Choroid plexus epithelial cell (primary cell): ENCODE results near the gene PTPRQ.
"Not testable (repeated sequence)": the region's sequence is repeated elsewhere in the genome, so short reads cannot be mapped to it uniquely, and the experiment has no call there.

Experiments
- DNase-seq: peaks from one replicate; pipeline ENCODE4 v3.0.0-alpha.2; 2010; ENCODE audit warnings: low read depth
- H3K4me3 ChIP-seq: 2 replicates; pipeline ENCODE4 v1.5.1; 2011; ENCODE audit warnings: low read depth, mild to moderate bottlenecking, control low read depth, low read length, moderate library complexity
- TF ChIP-seq, protein P1 (sequence below): conservative IDR thresholded peaks from 2 replicates; pipeline ENCODE4 v1.5.1; 2011; ENCODE audit warnings: low read depth, mild to moderate bottlenecking, control low read depth, inconsistent platforms, low read length, moderate library complexity

PTPRQ gene

DNA sequence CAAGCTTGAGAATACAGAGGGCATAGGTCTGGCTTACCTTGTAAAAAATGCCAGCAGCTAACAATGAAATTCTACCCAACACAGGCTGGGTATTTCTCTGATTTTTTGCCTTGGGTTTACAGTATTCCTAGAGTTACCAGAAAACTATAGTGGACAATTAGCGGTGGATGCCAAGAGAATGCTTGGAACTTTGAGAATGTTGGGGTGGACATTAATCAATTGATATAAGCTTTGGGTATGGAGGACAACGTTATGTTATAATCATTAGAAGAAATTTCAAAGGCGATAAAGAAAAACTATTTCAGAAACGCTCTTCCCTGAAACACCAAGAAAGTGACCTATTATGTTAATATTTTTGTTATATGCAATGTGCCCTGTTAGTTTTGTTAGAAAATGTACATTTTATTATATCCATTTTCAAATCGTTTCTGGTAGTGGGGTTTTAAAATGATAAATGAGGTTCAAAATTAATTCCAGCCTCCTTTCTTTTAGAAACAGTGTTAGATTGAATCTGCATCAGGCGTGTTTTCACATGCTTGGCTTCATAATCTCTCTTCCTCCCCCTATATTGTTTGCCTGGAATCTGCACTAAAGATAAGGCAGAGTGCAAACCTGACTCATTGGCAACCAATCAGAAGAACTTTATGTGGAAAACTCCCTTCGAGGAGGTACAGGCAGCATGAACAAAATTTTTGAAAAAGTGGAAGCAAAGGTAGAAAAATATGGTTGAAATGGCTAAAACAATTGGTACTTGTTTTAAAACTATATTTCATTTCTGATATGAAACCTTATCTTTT is 1.4 kb upstream of the PTPRQ start:
- no peak overlapping the region for H3K4me3 ChIP-seq
- TF ChIP-seq, protein P1, sequence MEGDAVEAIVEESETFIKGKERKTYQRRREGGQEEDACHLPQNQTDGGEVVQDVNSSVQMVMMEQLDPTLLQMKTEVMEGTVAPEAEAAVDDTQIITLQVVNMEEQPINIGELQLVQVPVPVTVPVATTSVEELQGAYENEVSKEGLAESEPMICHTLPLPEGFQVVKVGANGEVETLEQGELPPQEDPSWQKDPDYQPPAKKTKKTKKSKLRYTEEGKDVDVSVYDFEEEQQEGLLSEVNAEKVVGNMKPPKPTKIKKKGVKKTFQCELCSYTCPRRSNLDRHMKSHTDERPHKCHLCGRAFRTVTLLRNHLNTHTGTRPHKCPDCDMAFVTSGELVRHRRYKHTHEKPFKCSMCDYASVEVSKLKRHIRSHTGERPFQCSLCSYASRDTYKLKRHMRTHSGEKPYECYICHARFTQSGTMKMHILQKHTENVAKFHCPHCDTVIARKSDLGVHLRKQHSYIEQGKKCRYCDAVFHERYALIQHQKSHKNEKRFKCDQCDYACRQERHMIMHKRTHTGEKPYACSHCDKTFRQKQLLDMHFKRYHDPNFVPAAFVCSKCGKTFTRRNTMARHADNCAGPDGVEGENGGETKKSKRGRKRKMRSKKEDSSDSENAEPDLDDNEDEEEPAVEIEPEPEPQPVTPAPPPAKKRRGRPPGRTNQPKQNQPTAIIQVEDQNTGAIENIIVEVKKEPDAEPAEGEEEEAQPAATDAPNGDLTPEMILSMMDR: peak; percentile 2
- peak; percentile 78 for DNase-seq

- TF ChIP-seq, protein P1: no peak
- no peak overlapping the region for H3K4me3 ChIP-seq
- peak; percentile 70 for DNase-seq
Observed at GRCh38 chr12:80445083-80445793, 1.2 kb downstream of the PTPRQ start.

- TF ChIP-seq, protein P1: no peak
- no peak for DNase-seq
- H3K4me3 ChIP-seq: no peak overlapping the region
Observed at GRCh38 chr12:80456513-80456912, 12.5 kb downstream of the PTPRQ start.

DNA sequence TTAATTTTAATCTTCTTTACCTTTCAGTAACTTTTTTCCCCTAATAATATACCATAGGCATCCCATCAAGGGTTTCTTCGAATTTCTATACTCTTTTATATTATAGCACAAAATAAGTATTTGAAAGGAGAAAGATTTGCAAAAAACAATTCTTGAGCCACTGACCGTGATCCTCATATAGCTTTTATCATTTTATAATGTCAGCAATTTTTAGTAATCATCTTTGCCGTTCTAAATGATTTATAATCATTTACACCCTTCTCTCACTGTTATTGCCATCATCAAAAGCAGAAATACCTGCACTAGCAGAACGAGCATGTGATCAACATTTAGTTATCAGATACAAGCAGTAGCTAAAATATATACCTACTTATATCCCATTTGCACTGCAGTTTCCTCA is 16.9 kb downstream of the PTPRQ start:
- DNase-seq: no peak
- H3K4me3 ChIP-seq: no peak overlapping the region
- TF ChIP-seq, protein P1: no peak

DNA sequence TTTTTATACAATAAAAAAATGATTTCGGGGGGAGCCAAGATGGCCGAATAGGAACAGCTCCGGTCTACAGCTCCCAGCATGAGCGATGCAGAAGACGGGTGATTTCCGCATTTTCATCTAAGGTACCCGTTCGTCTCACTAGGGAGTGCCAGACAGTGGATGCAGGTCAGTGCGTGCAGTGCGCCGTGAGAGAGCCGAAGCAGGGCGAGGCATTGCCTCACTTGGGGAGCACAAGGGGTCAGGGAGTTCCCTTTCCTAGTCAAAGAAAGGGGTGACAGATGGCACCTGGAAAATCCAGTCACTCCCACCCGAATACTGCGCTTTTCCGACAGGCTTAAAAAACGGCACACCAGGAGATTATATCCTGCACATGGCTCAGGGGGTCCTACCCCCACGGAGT is 17.8 kb downstream of the PTPRQ start:
- DNase-seq, H3K4me3 ChIP-seq: not testable (repeated sequence)

- no peak for DNase-seq
- H3K4me3 ChIP-seq: no peak overlapping the region
- TF ChIP-seq, protein P1: no peak
Observed at GRCh38 chr12:80469681-80470080, 25.6 kb downstream of the PTPRQ start.

DNA sequence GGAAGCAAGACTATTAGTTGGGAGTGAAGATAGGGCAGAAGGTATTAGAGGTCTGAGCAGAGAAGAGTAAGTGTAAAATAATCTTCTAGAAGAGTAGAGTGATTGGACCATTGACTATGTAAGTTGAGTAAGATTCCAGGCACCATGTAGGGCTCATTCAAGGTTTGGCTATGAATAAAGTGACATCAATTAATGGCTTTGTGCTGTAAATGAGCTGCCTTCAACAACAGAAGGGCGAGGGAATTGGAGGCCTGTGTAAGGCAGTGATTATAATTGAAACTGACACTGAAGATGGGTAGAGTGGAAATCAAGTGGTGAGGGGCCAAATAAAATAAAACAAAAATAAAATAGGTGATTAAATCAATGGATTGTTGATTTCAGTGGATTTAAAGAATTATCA is 26.4 kb downstream of the PTPRQ start:
- H3K4me3 ChIP-seq: no peak overlapping the region
- TF ChIP-seq, protein P1: no peak
- no peak for DNase-seq
